A673 (cell line): ENCODE measurements around the gene ANAPC10. TPM values are rescaled to one million over a fixed set of nuclear protein-coding genes. Genes with fewer than 3 reads are reported as not detected.

Source experiments
- BruUV-seq: library from RNA; stranded (reverse); fragments of 400-500 nt; replicated peaks from 2 replicates; lab custom pipeline; 2021; lab: Mats Ljungman, UMichigan
- CTCF ChIA-PET: fragments of 300-600 bp; sonication (Branson Sonifier 250); formaldehyde crosslinking; loops from one replicate; lab custom pipeline; 2022; ENCODE audit warnings: antibody characterized with exemption; lab: Charles Lee
- POLR2A ChIA-PET: fragments of 300-600 bp; sonication (Branson Sonifier 250); formaldehyde crosslinking; loops from one replicate; lab custom pipeline; 2022; ENCODE audit warnings: antibody characterized with exemption; ENCODE audit not compliant: low non-redundant PET; lab: Charles Lee
- DNase-seq: peaks from one replicate; pipeline ENCODE4 v3.0.0-alpha.2; 2015; ENCODE audit warnings: low spot score
- H3K27ac ChIP-seq: fragments of 200-600 bp; sonication (generic); 2 replicates; pipeline ENCODE4 v1.5.1; 2016; ENCODE audit warnings: mixed run types, low read depth, mild to moderate bottlenecking, mixed read lengths, antibody characterized with exemption, low read length; ENCODE audit not compliant: poor library complexity, severe bottlenecking
- H3K27me3 ChIP-seq: fragments of 200-600 bp; sonication (generic); replicated peaks from 2 replicates; pipeline ENCODE4 v1.6.1; 2017; ENCODE audit warnings: mixed run types, low read depth, mild to moderate bottlenecking, mixed read lengths, antibody characterized with exemption, low read length; ENCODE audit not compliant: insufficient read depth, poor library complexity
- H3K36me3 ChIP-seq: fragments of 200-600 bp; sonication (generic); 2 replicates; pipeline ENCODE4 v1.6.1; 2016; ENCODE audit warnings: mixed run types, mild to moderate bottlenecking, mixed read lengths, antibody characterized with exemption, low read length; ENCODE audit not compliant: insufficient read depth, poor library complexity, severe bottlenecking
- H3K4me1 ChIP-seq: fragments of 200-600 bp; sonication (generic); 2 replicates; pipeline ENCODE4 v1.6.1; 2017; ENCODE audit warnings: mixed run types, mild to moderate bottlenecking, mixed read lengths, antibody characterized with exemption, low read length; ENCODE audit not compliant: insufficient read depth, poor library complexity, severe bottlenecking
- H3K4me3 ChIP-seq: fragments of 200-600 bp; sonication (generic); 2 replicates; pipeline ENCODE4 v1.5.1; 2016; ENCODE audit warnings: low read depth, mixed run types, mild to moderate bottlenecking, mixed read lengths, low read length; ENCODE audit not compliant: poor library complexity, severe bottlenecking
- H3K9me3 ChIP-seq: fragments of 200-600 bp; sonication (generic); 2 replicates; pipeline ENCODE4 v1.6.1; 2016; ENCODE audit warnings: mixed run types, low read depth, mild to moderate bottlenecking, mixed read lengths, antibody characterized with exemption, low read length; ENCODE audit not compliant: poor library complexity, severe bottlenecking
- CTCF ChIP-seq: fragments of 300-800, 200-600 bp; sonication (generic); conservative IDR thresholded peaks from 2 replicates; pipeline ENCODE4 v1.5.1; 2017; ENCODE audit warnings: low read depth, mild to moderate bottlenecking, antibody characterized with exemption, low read length, moderate library complexity, mixed read lengths
- EZH2 ChIP-seq: fragments of 200-600 bp; sonication (generic); IDR thresholded peaks from 2 replicates; pipeline ENCODE4 v1.6.1; 2017; ENCODE audit warnings: borderline replicate concordance, low read depth, mild to moderate bottlenecking, mixed read lengths, antibody characterized with exemption, low read length; ENCODE audit not compliant: poor library complexity, severe bottlenecking
- intact Hi-C: fragments of 100-400 bp; cut with micrococcal nuclease; formaldehyde crosslinking; loops from one replicate; pipeline ENCODE4 v1.10.0; 2022; ENCODE audit not compliant: unreplicated experiment
- total RNA-seq: library from RNA; stranded (reverse); gene quantifications from 2 replicates; pipeline ENCODE4 v1.2.3, GENCODE V29; 2021

The ANAPC10 gene
- total RNA-seq, 1 experiment from 2014 or later, result 30.5 TPM

- ChIA-PET POLR2A (no interaction called here), CTCF (no interaction called here)
- H3K4me3 ChIP-seq, result no peak overlapping the region
- intact Hi-C loops, result no loop called here
- no TSS peak for BruUV-seq
- H3K27me3 ChIP-seq, result no peaks in the 10 kb centered on the region
- TF ChIP-seq EZH2, result no peak
- TF ChIP-seq CTCF, result no peak
- peaks cover 5% of the 10 kb centered on the region for H3K36me3 ChIP-seq
- H3K27ac ChIP-seq, result no peak overlapping the region
- peaks cover 4% of the 10 kb centered on the region for H3K4me1 ChIP-seq
- peaks cover 5% of the 10 kb centered on the region for H3K9me3 ChIP-seq
- no peak for DNase-seq
Measured at GRCh38 chr4:145047151-145047550, 50.8 kb downstream of the ANAPC10 start.

- CTCF ChIA-PET, result no interaction called here
- peaks cover 4% of the 10 kb centered on the region for H3K4me1 ChIP-seq
- H3K27me3 ChIP-seq, result no peaks in the 10 kb centered on the region
- POLR2A ChIA-PET, result no interaction called here
- intact Hi-C loops, result no loop called here
- H3K36me3 ChIP-seq, result peaks cover 2% of the 10 kb centered on the region
- no TSS peak for BruUV-seq
- TF ChIP-seq EZH2, result no peak
- no peak for TF ChIP-seq CTCF
- no peak for DNase-seq
- no peak overlapping the region for H3K27ac ChIP-seq
- peaks cover 4% of the 10 kb centered on the region for H3K9me3 ChIP-seq
- no peak overlapping the region for H3K4me3 ChIP-seq
Measured at GRCh38 chr4:145045180-145045579, 52.8 kb downstream of the ANAPC10 start.

- TF ChIP-seq EZH2 (no peak), CTCF (no peak)
- CTCF ChIA-PET, result no interaction called here
Measured at GRCh38 chr4:145044341-145044740, 53.7 kb downstream of the ANAPC10 start.

More at GRCh38 chr4:145044341-145044740, 53.7 kb downstream of the ANAPC10 start:
- POLR2A ChIA-PET, result no interaction called here
- Histone ChIP-seq H3K4me1 (peaks cover 4% of the 10 kb centered on the region), H3K27ac (no peak overlapping the region), H3K36me3 (no peaks in the 10 kb centered on the region), H3K9me3 (no peaks in the 10 kb centered on the region), H3K4me3 (no peak overlapping the region), H3K27me3 (no peaks in the 10 kb centered on the region)
- BruUV-seq, result no TSS peak
- no peak for DNase-seq
- intact Hi-C loops, result no loop called here
